H1 (cell line): Measurements from ENCODE around the gene ARL6IP1. TPM values are rescaled to one million over a fixed set of nuclear protein-coding genes. Genes with fewer than 3 reads are reported as not detected.

Source experiments
- CTCF ChIA-PET: fragments of 300-600 bp; sonication (Branson Sonifier 250); formaldehyde crosslinking; loops from one replicate; lab custom pipeline; 2021; ENCODE audit not compliant: partially characterized antibody; lab: Charles Lee
- POLR2A ChIA-PET: fragments of 300-600 bp; sonication (Branson Sonifier 250); formaldehyde crosslinking; loops from one replicate; lab custom pipeline; 2021; ENCODE audit warnings: inconsistent platforms; ENCODE audit not compliant: partially characterized antibody; lab: Charles Lee
- DNase-seq, 2 experiments: peaks; one replicate each; pipeline versions ENCODE4 v3.0.0 to v3.0.0-alpha.2; 2010 to 2022; ENCODE audit warnings: low spot score in 2 of 2, low read depth in 1 of 2, mixed read lengths in 1 of 2
- FAIRE-seq: peaks from 2 replicates; lab custom pipeline; 2011; peaks lifted over from hg19 to GRCh38; lab: Jason Lieb, UNC
- H2AFZ ChIP-seq: 2 replicates; pipeline ENCODE4 v1.8.1; 2012; ENCODE audit warnings: low read length, inconsistent platforms
- H2AK5ac ChIP-seq: 2 replicates; pipeline ENCODE4 v1.6.1; 2013; ENCODE audit warnings: low read depth, low read length
- H2BK120ac ChIP-seq: replicated peaks from 2 replicates; pipeline ENCODE3; 2013; ENCODE audit warnings: low read depth, low read length, inconsistent platforms
- H2BK12ac ChIP-seq: 2 replicates; pipeline ENCODE4 v1.6.1; 2013; ENCODE audit warnings: low read depth, low read length
- H2BK15ac ChIP-seq: 2 replicates; pipeline ENCODE4 v1.6.1; 2013; ENCODE audit warnings: low read length
- H2BK20ac ChIP-seq: 2 replicates; pipeline ENCODE4 v1.6.1; 2013; ENCODE audit warnings: low read length
- H2BK5ac ChIP-seq: 2 replicates; pipeline ENCODE4 v1.6.1; 2013; ENCODE audit warnings: low read depth, low read length
- H3K14ac ChIP-seq: 2 replicates; pipeline ENCODE4 v1.6.1; 2013; ENCODE audit warnings: inconsistent platforms; ENCODE audit not compliant: insufficient read length
- H3K18ac ChIP-seq: 2 replicates; pipeline ENCODE4 v1.6.1; 2013; ENCODE audit warnings: low read length; ENCODE audit errors: extremely low read depth
- H3K23ac ChIP-seq: 2 replicates; pipeline ENCODE4 v1.6.1; 2013; ENCODE audit warnings: inconsistent platforms; ENCODE audit not compliant: insufficient read length
- H3K23me2 ChIP-seq: 2 replicates; pipeline ENCODE4 v1.6.1; 2013; ENCODE audit warnings: low read depth, low read length
- H3K27ac ChIP-seq: 2 replicates; pipeline ENCODE4 v1.6.1; 2011; ENCODE audit warnings: low read depth, low read length, inconsistent platforms
- H3K27me3 ChIP-seq, 4 experiments: replicated peaks in 1 of 4; 1 replicate in 1 of 4; 2 replicates in 3 of 4; pipeline versions ENCODE4 v1.6.1 to v1.8.1; 2011 to 2013; ENCODE audit warnings: low read length in 3 of 4, mild to moderate bottlenecking in 3 of 4, inconsistent platforms in 2 of 4, mixed read lengths in 2 of 4, moderate library complexity in 1 of 4; ENCODE audit not compliant: control insufficient read depth in 3 of 4, insufficient read depth in 3 of 4; ENCODE audit errors: extremely low read depth in 1 of 4
- H3K36me3 ChIP-seq, 4 experiments: 2 replicates each; pipeline versions ENCODE4 v1.6.1 to v1.8.1; 2011 to 2013; ENCODE audit warnings: mild to moderate bottlenecking in 4 of 4, low read length in 3 of 4, moderate library complexity in 2 of 4, control low read depth in 1 of 4, inconsistent platforms in 1 of 4; ENCODE audit not compliant: insufficient read depth in 4 of 4, control insufficient read depth in 2 of 4
- H3K4ac ChIP-seq: replicated peaks from 2 replicates; pipeline ENCODE3; 2013; ENCODE audit warnings: low read length, low read depth, mixed read lengths, inconsistent platforms; ENCODE audit not compliant: insufficient read length
- H3K4me1 ChIP-seq, 4 experiments: replicated peaks in 1 of 4; 1 replicate in 1 of 4; 2 replicates in 3 of 4; pipeline versions ENCODE4 v1.6.1 to v1.8.1; 2011 to 2013; ENCODE audit warnings: low read length in 3 of 4, inconsistent platforms in 2 of 4, mixed read lengths in 1 of 4; ENCODE audit not compliant: insufficient read depth in 4 of 4, control insufficient read depth in 3 of 4
- H3K4me2 ChIP-seq, 2 experiments: 2 replicates each; pipeline versions ENCODE4 v1.6.1 to v1.8.1; 2011 to 2013; ENCODE audit warnings: low read depth in 2 of 2, low read length in 2 of 2, control low read depth in 1 of 2, inconsistent platforms in 1 of 2, mild to moderate bottlenecking in 1 of 2; ENCODE audit not compliant: insufficient read depth in 1 of 2
- H3K4me3 ChIP-seq, 4 experiments: fragments of 200-600, 300-600 bp in 1 of 4; sonication (generic), shearing (Covaris generic), sonication (Bioruptor Twin) in 1 of 4; 2 replicates each; pipeline versions ENCODE4 v1.5.1 to v1.8.1; 2011 to 2016; ENCODE audit warnings: low read length in 4 of 4, low read depth in 3 of 4, control low read depth in 2 of 4, inconsistent platforms in 2 of 4, mild to moderate bottlenecking in 2 of 4, mixed read lengths in 1 of 4, moderate library complexity in 1 of 4; ENCODE audit not compliant: insufficient read depth in 2 of 4; ENCODE audit errors: extremely low read depth in 1 of 4
- H3K56ac ChIP-seq: replicated peaks from 2 replicates; pipeline ENCODE3; 2013; ENCODE audit warnings: low read depth, mild to moderate bottlenecking, mixed read lengths, low read length, inconsistent platforms; ENCODE audit not compliant: insufficient read length
- H3K79me1 ChIP-seq: 2 replicates; pipeline ENCODE4 v1.6.1; 2013; ENCODE audit warnings: low read depth, low read length, control low read depth
- H3K79me2 ChIP-seq, 2 experiments: 2 replicates each; pipeline versions ENCODE4 v1.6.1 to v1.8.1; 2012 to 2013; ENCODE audit warnings: low read length in 2 of 2, mild to moderate bottlenecking in 2 of 2, inconsistent platforms in 1 of 2; ENCODE audit not compliant: insufficient read depth in 2 of 2, control insufficient read depth in 1 of 2
- H3K9ac ChIP-seq, 4 experiments: replicated peaks in 1 of 4; 1 replicate in 1 of 4; 2 replicates in 3 of 4; pipeline versions ENCODE4 v1.6.1 to v1.8.1; 2011 to 2013; ENCODE audit warnings: low read depth in 3 of 4, low read length in 3 of 4, control low read depth in 2 of 4, mild to moderate bottlenecking in 2 of 4, moderate library complexity in 2 of 4, inconsistent platforms in 1 of 4; ENCODE audit errors: extremely low read depth in 1 of 4
- H3K9me3 ChIP-seq, 2 experiments: 2 replicates each; pipeline versions ENCODE4 v1.6.1 to v1.8.1; 2012 to 2013; ENCODE audit warnings: mild to moderate bottlenecking in 2 of 2, moderate library complexity in 2 of 2, control low read depth in 1 of 2, inconsistent platforms in 1 of 2, low read depth in 1 of 2, low read length in 1 of 2, mixed read lengths in 1 of 2; ENCODE audit not compliant: insufficient read depth in 2 of 2
- H4K20me1 ChIP-seq, 2 experiments: replicated peaks in 1 of 2; 2 replicates each; pipeline versions ENCODE3 to v1.8.1; 2011 to 2013; ENCODE audit warnings: inconsistent platforms in 2 of 2, low read length in 2 of 2, mild to moderate bottlenecking in 1 of 2; ENCODE audit not compliant: insufficient read depth in 2 of 2, control insufficient read depth in 1 of 2
- H4K5ac ChIP-seq: 2 replicates; pipeline ENCODE4 v1.6.1; 2013; ENCODE audit warnings: low read length, low read depth, mixed read lengths, inconsistent platforms; ENCODE audit not compliant: insufficient read length
- H4K8ac ChIP-seq: 2 replicates; pipeline ENCODE4 v1.8.0; 2013; ENCODE audit warnings: mild to moderate bottlenecking, moderate library complexity, low read length, inconsistent platforms; ENCODE audit not compliant: insufficient read depth; ENCODE audit errors: extremely low read depth
- H4K91ac ChIP-seq: replicated peaks from 2 replicates; pipeline ENCODE3; 2013; ENCODE audit warnings: low read length, mixed read lengths, inconsistent platforms; ENCODE audit not compliant: insufficient read length
- CREB1 ChIP-seq: IDR thresholded peaks from 2 replicates; pipeline ENCODE4 v1.6.1; 2012; ENCODE audit warnings: inconsistent platforms
- KDM1A ChIP-seq: fragments of 200-600, 300-600 bp; sonication (generic); IDR thresholded peaks from 2 replicates; pipeline ENCODE4 v1.7.1; 2016; ENCODE audit warnings: mild to moderate bottlenecking, low read length, borderline replicate concordance
- POLR2A ChIP-seq, 2 experiments: IDR thresholded peaks; 1 replicate in 1 of 2; 2 replicates in 1 of 2; pipeline ENCODE4 v1.6.1; 2011; ENCODE audit warnings: low read depth in 2 of 2, low read length in 2 of 2, mild to moderate bottlenecking in 2 of 2; ENCODE audit errors: control extremely low read depth in 1 of 2
- TAF1 ChIP-seq: IDR thresholded peaks from 2 replicates; pipeline ENCODE4 v1.6.1; 2011; ENCODE audit warnings: mild to moderate bottlenecking, low read depth, low read length
- WGBS, 2 experiments: shearing (Covaris generic) in 1 of 2; methylation state at CpG; one replicate each; pipeline versions ENCODE4 v1.1.6 to v1.1.7; 2013 to 2015; ENCODE audit warnings: low lambda C conversion rate in 2 of 2, mixed read lengths in 2 of 2, inconsistent platforms in 1 of 2, low coverage in 1 of 2, missing lambda C conversion rate in 1 of 2; ENCODE audit not compliant: insufficient replicate concordance in 2 of 2, insufficient coverage in 1 of 2, insufficient read length in 1 of 2; ENCODE audit errors: extremely low coverage in 1 of 2, missing lambda C conversion rate in 1 of 2; 5-methylcytosine and 5-hydroxymethylcytosine counted together
- long read RNA-seq, 2 experiments: library from RNA in 1 of 2; library from capped mRNA in 1 of 2; stranded (forward); transcript quantifications; one replicate each; pipeline ENCODE4 v2.0.0, GENCODE V29; 2021; ENCODE audit warnings: inconsistent platforms in 1 of 2
- polyA minus RNA-seq, 3 experiments: library from RNA; depleted of rRNA, polyadenylated mRNA; stranded (reverse); fragments of >200 nt; gene quantifications; 1 replicate in 2 of 3; 2 replicates in 1 of 3; pipeline ENCODE4 v1.2.3, GENCODE V29; 2011
- polyA plus RNA-seq, 7 experiments: library from polyadenylated mRNA; depleted of rRNA in 3 of 7; stranded (reverse) in 5 of 7; unstranded in 2 of 7; fragments of >200 nt in 5 of 7; fragments of 200-250 nt in 2 of 7; gene quantifications; 1 replicate in 5 of 7; 2 replicates in 1 of 7; 4 replicates in 1 of 7; pipeline versions ENCODE4 v1.2.1 to v1.2.3, GENCODE V29; 2011 to 2013; ENCODE audit warnings: missing spikeins in 2 of 7, mixed read lengths in 2 of 7
- total RNA-seq: library from RNA; stranded (reverse); fragmentation: NEBNext Ultra II Directional; extraction: Animal tissue kit (Norgen Biotek cat#: 25700); gene quantifications from 2 replicates; pipeline ENCODE4 v1.2.1, GENCODE V29; 2021
- TF ChIP-seq, protein P1 (sequence below): IDR thresholded peaks from 2 replicates; pipeline ENCODE4 v1.6.1; 2012; ENCODE audit warnings: inconsistent platforms
- TF ChIP-seq, protein P2 (sequence below): IDR thresholded peaks from 2 replicates; pipeline ENCODE4 v1.6.1; 2011; ENCODE audit warnings: low read length, improper control_type of control experiment

The ARL6IP1 gene
- 154 and 162 TPM in 2 replicates for total RNA-seq
- 112 and 170 TPM in 2 replicates for polyA plus RNA-seq (2011; rRNA removed)
- 202 TPM for polyA plus RNA-seq (2011; cell fraction: cytosol; rRNA removed)
- polyA plus RNA-seq (2011; cell fraction: nucleus; rRNA removed), result 30.6 TPM
- 153 to 233 TPM (median 162 TPM) in 4 replicates for polyA plus RNA-seq (2012, experiment 1 of 2)
- polyA plus RNA-seq (2012, experiment 2 of 2), result 15.4 TPM
- 274 TPM for polyA plus RNA-seq (2013, experiment 1 of 2)
- polyA plus RNA-seq (2013, experiment 2 of 2), result 365 TPM
- polyA minus RNA-seq (2011; rRNA and poly(A)+ RNA removed), result 155 and 186 TPM in 2 replicates
- 128 TPM for polyA minus RNA-seq (2011; cell fraction: cytosol; rRNA and poly(A)+ RNA removed)
- polyA minus RNA-seq (2011; cell fraction: nucleus; rRNA and poly(A)+ RNA removed), result 88.9 TPM
- long read RNA-seq, experiment 1, transcript ARL6IP1-201 (6 exons, 2,409 nt), result major isoform, 122 of 179 reads
- long read RNA-seq, experiment 1, partial matches to known transcripts, result 12 of 179 reads
- long read RNA-seq, experiment 1, other reads (novel, unspliced or antisense), result 44 of 179 reads
- long read RNA-seq, experiment 2, transcript ARL6IP1-201 (6 exons, 2,409 nt), result major isoform, 453 of 469 reads
- long read RNA-seq, experiment 2, partial matches to known transcripts, result 13 of 469 reads
- long read RNA-seq, experiment 2, other reads (novel, unspliced or antisense), result 3 of 469 reads

DNA sequence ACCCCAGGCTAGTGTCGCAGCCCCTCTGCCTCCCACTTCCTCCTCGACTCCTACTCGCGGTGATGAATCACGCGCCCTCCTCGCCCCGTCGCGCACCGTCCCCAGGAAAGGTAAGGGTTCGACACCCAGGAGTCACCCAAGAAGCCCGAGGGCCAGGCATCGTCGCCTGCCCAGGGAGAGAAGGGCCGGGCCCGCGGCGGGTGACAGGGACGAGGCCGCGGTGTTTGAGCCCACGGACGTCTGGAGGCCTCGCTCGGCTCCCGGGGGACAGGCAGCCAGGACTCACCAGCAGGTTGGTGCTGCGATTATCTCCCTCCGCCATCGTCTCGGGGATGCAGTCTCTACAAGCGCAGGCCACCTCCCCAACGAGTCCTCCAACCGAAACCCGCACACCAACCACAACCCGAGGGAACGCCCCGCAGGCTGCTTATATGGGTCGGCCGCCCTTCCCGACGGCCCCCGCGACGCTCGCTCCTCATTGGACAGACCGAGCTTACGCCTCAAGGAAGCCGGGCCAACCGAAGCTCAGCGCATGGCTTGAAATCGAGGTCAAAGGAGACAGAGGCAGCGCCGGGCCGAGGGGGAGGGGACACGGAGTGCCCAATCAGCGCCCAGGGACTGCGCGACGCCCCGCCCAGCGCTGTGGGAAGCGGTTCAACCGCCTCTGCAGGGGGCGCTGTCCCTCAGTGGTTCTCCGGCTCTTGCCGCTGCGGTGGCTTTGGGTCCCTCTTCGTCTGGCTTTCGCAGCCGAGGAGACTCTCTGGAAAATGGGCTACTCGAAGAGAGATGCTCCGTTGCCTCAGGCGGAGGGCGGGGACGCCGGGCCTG lies at the start of gene ARL6IP1:
TSS of gene ARL6IP1 (minus strand) at position 405 of the 828 bp plus-strand sequence. CDS start at position 322, 83 bp downstream.
- peaks cover 3 to 11% (median 5%) of the 10 kb centered on the region in 4 experiments; a peak in 5 of 7 replicates for H3K4me1 ChIP-seq
- peak within 1 kb of the TSS; percentile 74 for H3K56ac ChIP-seq
- peak within 1 kb of the TSS; percentile 79 to 92 for H3K4me2 ChIP-seq
- H3K36me3 ChIP-seq, result peaks cover 0 to 25% (median 3%) of the 10 kb centered on the region in 4 experiments; a peak in 4 of 8 replicates
- H2AFZ ChIP-seq, result no peak within 1 kb of the TSS
- no peaks in the 10 kb centered on the region for H3K27me3 ChIP-seq
- H3K23ac ChIP-seq, result no peak within 1 kb of the TSS
- peak within 1 kb of the TSS; percentile 82 to 89 (median 84) for H3K9ac ChIP-seq
- DNase-seq, result peak; percentile 95 to 100
- H4K5ac ChIP-seq, result peak within 1 kb of the TSS; percentile 93
- peak within 1 kb of the TSS; percentile 93 for H3K27ac ChIP-seq
- no peaks in the 10 kb centered on the region; the same call in 1 of the 2 replicates for H3K79me1 ChIP-seq
- no peak within 1 kb of the TSS for H2BK20ac ChIP-seq
- peak within 1 kb of the TSS; percentile 95 for H4K8ac ChIP-seq
- H3K18ac ChIP-seq, result peak within 1 kb of the TSS; percentile 75
- H3K79me2 ChIP-seq, result peaks cover 16 to 48% of the 10 kb centered on the region in 2 experiments
- H2BK5ac ChIP-seq, result peak within 1 kb of the TSS; percentile 77
- no peak within 1 kb of the TSS for H2BK15ac ChIP-seq
- CTCF ChIA-PET, result interaction anchor here (1.1 to 2.1 kb wide), 5 partner anchors 9 to 180 kb away, joined by 3 to 9 read pairs (median 6); partner anchors contain the start of gene RPS15A
- H4K20me1 ChIP-seq, result peaks cover 3 to 4% of the 10 kb centered on the region in 2 experiments
- H3K23me2 ChIP-seq, result peaks cover 3% of the 10 kb centered on the region; the same call in 1 of the 2 replicates
- H3K4ac ChIP-seq, result peak within 1 kb of the TSS; percentile 57
- peak within 1 kb of the TSS; percentile 22; the same call in 1 of the 2 replicates for H2BK12ac ChIP-seq
- POLR2A ChIA-PET, result interaction anchor here (0.6 to 14.8 kb wide), 36 partner anchors 8 to 275 kb away, joined by 3 to 503 read pairs (median 4); partner anchors contain the start of genes COQ7, RPS15A, SMG1 and TMC7
- H3K14ac ChIP-seq, result no peak within 1 kb of the TSS
- H4K91ac ChIP-seq, result peak within 1 kb of the TSS; percentile 72
- peak within 1 kb of the TSS; percentile 63 to 93 (median 91) for H3K4me3 ChIP-seq
- H2BK120ac ChIP-seq, result peak within 1 kb of the TSS; percentile 10
- H2AK5ac ChIP-seq, result no peak within 1 kb of the TSS; the same call in 1 of the 2 replicates
- 3% methylated on average over 54 of the region's 77 CpGs; no CpG with 5 or more reads in 1 of the 2 experiments for WGBS, 2 experiments
- no peaks in the 10 kb centered on the region; a peak in 1 of 4 replicates for H3K9me3 ChIP-seq
- peak; percentile 58 for FAIRE-seq
- TF ChIP-seq TAF1 (peak; percentile 99), CREB1 (peak; percentile 69), POLR2A (IDR thresholded peaks at IDR 0.05; ENCODE audit: control extremely low read depth in 1 of 2, low read depth in 2 of 2, low read length in 2 of 2) (peak; percentile 100), KDM1A (no peak)
- TF ChIP-seq, protein P1, sequence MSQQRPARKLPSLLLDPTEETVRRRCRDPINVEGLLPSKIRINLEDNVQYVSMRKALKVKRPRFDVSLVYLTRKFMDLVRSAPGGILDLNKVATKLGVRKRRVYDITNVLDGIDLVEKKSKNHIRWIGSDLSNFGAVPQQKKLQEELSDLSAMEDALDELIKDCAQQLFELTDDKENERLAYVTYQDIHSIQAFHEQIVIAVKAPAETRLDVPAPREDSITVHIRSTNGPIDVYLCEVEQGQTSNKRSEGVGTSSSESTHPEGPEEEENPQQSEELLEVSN, result peak; percentile 37; the same call in 1 of the 2 replicates
- TF ChIP-seq, protein P2, sequence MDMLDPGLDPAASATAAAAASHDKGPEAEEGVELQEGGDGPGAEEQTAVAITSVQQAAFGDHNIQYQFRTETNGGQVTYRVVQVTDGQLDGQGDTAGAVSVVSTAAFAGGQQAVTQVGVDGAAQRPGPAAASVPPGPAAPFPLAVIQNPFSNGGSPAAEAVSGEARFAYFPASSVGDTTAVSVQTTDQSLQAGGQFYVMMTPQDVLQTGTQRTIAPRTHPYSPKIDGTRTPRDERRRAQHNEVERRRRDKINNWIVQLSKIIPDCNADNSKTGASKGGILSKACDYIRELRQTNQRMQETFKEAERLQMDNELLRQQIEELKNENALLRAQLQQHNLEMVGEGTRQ, result no peak
